HCT116 (cell line): ENCODE results near the gene KCNC2. TPM values are rescaled to one million over a fixed set of nuclear protein-coding genes. Genes with fewer than 3 reads are reported as not detected.
A peak's percentile ranks its signal among the peaks of the same experiment; 100 is the strongest.

Source experiments
- ATAC-seq: fragments of 200-7000 bp; cut with Tn5 transposase; 2 replicates; pipeline ENCODE4 v1.9.1; 2020; ENCODE audit warnings: mild to moderate bottlenecking, moderate library complexity
- BruUV-seq: library from RNA; stranded (reverse); fragments of 400-500 nt; replicated peaks from 2 replicates; lab custom pipeline; 2021; lab: Mats Ljungman, UMichigan
- CTCF ChIA-PET: fragments of 300-600 bp; sonication (Branson Sonifier 250); formaldehyde crosslinking; loops from one replicate; lab custom pipeline; 2021; ENCODE audit warnings: antibody characterized with exemption; lab: Charles Lee
- POLR2A ChIA-PET: fragments of 300-600, 350-600 bp; sonication (Branson Sonifier 250); formaldehyde crosslinking; loops from one replicate; lab custom pipeline; 2021; ENCODE audit warnings: antibody characterized with exemption; lab: Charles Lee
- RAD21 ChIA-PET, 2 experiments: fragments of 300-600 bp; sonication (Branson Sonifier 250); formaldehyde crosslinking; loops; one replicate each; lab custom pipeline; 2023; ENCODE audit warnings: low total read pairs in 2 of 2; ENCODE audit not compliant: uncharacterized antibody in 2 of 2, unreplicated experiment in 2 of 2, low non-redundant PET in 1 of 2; lab: Charles Lee
- DNase-seq: peaks from one replicate; pipeline ENCODE4 v3.0.0-alpha.2; 2010; ENCODE audit warnings: low read depth, low spot score
- H2AFZ ChIP-seq: fragments of 200-600 bp; shearing (Covaris generic), sonication (generic); 2 replicates; pipeline ENCODE4 v1.6.1; 2017; ENCODE audit warnings: low read depth, mixed run types, mixed read lengths, antibody characterized with exemption, low read length; ENCODE audit not compliant: poor library complexity, severe bottlenecking
- H3K27ac ChIP-seq: 2 replicates; pipeline ENCODE4 v1.5.1; 2012; ENCODE audit warnings: low read depth, low read length
- H3K27me3 ChIP-seq: fragments of 200-600 bp; sonication (generic); 2 replicates; pipeline ENCODE4 v1.6.1; 2016; ENCODE audit warnings: mixed run types, low read length, mixed read lengths; ENCODE audit not compliant: insufficient read depth
- H3K36me3 ChIP-seq, 2 experiments: fragments of 200-500 bp in 1 of 2; fragments of 200-600 bp in 1 of 2; sonication (Bioruptor generic) in 1 of 2; sonication (generic) in 1 of 2; 2 replicates each; pipeline versions ENCODE4 v1.5.1 to v1.6.1; 2014 to 2016; ENCODE audit warnings: low read length in 2 of 2, inconsistent platforms in 1 of 2, mixed read lengths in 1 of 2, mixed run types in 1 of 2; ENCODE audit not compliant: insufficient read depth in 2 of 2, control insufficient read depth in 1 of 2
- H3K4me1 ChIP-seq, 2 experiments: fragments of 200-600 bp in 1 of 2; sonication (generic) in 1 of 2; 2 replicates each; pipeline versions ENCODE4 v1.5.1 to v1.6.1; 2012 to 2017; ENCODE audit warnings: low read length in 2 of 2, inconsistent platforms in 1 of 2, mild to moderate bottlenecking in 1 of 2, mixed read lengths in 1 of 2, mixed run types in 1 of 2, moderate library complexity in 1 of 2; ENCODE audit not compliant: insufficient read depth in 2 of 2, control insufficient read depth in 1 of 2
- H3K4me2 ChIP-seq: fragments of 200-600 bp; sonication (generic); 2 replicates; pipeline ENCODE4 v1.6.1; 2017; ENCODE audit warnings: mixed run types, low read length, mixed read lengths
- H3K4me3 ChIP-seq, 2 experiments: fragments of 200-600 bp in 1 of 2; sonication (generic) in 1 of 2; replicated peaks in 1 of 2; 2 replicates each; pipeline ENCODE4 v1.5.1; 2011 to 2016; ENCODE audit warnings: low read length in 2 of 2, control low read depth in 1 of 2, low read depth in 1 of 2, mild to moderate bottlenecking in 1 of 2, mixed read lengths in 1 of 2, mixed run types in 1 of 2
- H3K79me2 ChIP-seq: fragments of 200-600 bp; sonication (generic); 2 replicates; pipeline ENCODE4 v1.6.1; 2017; ENCODE audit warnings: mild to moderate bottlenecking, mixed run types, low read length, moderate library complexity, mixed read lengths; ENCODE audit not compliant: insufficient read depth
- H3K9ac ChIP-seq: fragments of 200-600 bp; sonication (generic); 2 replicates; pipeline ENCODE4 v1.6.1; 2016; ENCODE audit warnings: low read length, mixed read lengths
- H3K9me2 ChIP-seq: fragments of 200-600 bp; sonication (generic), shearing (Covaris generic); 2 replicates; pipeline ENCODE4 v1.6.1; 2017; ENCODE audit warnings: mixed run types, mild to moderate bottlenecking, moderate library complexity; ENCODE audit not compliant: insufficient read depth
- H3K9me3 ChIP-seq, 2 experiments: fragments of 200-500 bp in 1 of 2; fragments of 200-600 bp in 1 of 2; sonication (Bioruptor generic) in 1 of 2; sonication (generic) in 1 of 2; 2 replicates each; pipeline ENCODE4 v1.6.1; 2014 to 2017; ENCODE audit warnings: low read length in 2 of 2, mixed read lengths in 2 of 2, inconsistent platforms in 1 of 2, low read depth in 1 of 2, mild to moderate bottlenecking in 1 of 2, mixed run types in 1 of 2, moderate library complexity in 1 of 2; ENCODE audit not compliant: control insufficient read depth in 1 of 2, insufficient read depth in 1 of 2
- H4K20me1 ChIP-seq: fragments of 200-600 bp; sonication (generic), shearing (Covaris generic); 2 replicates; pipeline ENCODE4 v1.6.1; 2017; ENCODE audit warnings: mixed run types, mild to moderate bottlenecking, moderate library complexity; ENCODE audit not compliant: insufficient read depth
- EGR1 ChIP-seq: IDR thresholded peaks from 2 replicates; pipeline ENCODE4 v1.6.1; 2012; ENCODE audit warnings: low read depth
- EZH2 ChIP-seq: fragments of 200-600 bp; sonication (generic); IDR thresholded peaks from 2 replicates; pipeline ENCODE4 v1.6.1; 2017; ENCODE audit warnings: antibody characterized with exemption, mixed run types
- RAD21 ChIP-seq: IDR thresholded peaks from 2 replicates; pipeline ENCODE4 v1.6.1; 2012; ENCODE audit warnings: low read depth, mild to moderate bottlenecking
- TCF7L2 ChIP-seq: IDR thresholded peaks from 2 replicates; pipeline ENCODE4 v1.7.0; 2011; ENCODE audit warnings: borderline replicate concordance, inconsistent platforms; ENCODE audit not compliant: insufficient read depth, insufficient read length; ENCODE audit errors: extremely low read depth
- YY1 ChIP-seq: IDR thresholded peaks from 2 replicates; pipeline ENCODE4 v1.6.1; 2011; ENCODE audit warnings: low read length, low read depth, moderate library complexity, mild to moderate bottlenecking; ENCODE audit not compliant: insufficient replicate concordance; ENCODE audit errors: extremely low read depth
- ZNF274 ChIP-seq: fragments of 200-500 bp; sonication (Bioruptor generic); IDR thresholded peaks from 2 replicates; pipeline ENCODE4 v1.6.1; 2014; ENCODE audit warnings: mild to moderate bottlenecking, low read depth, low read length, inconsistent platforms
- intact Hi-C: fragments of 100-400 bp; cut with micrococcal nuclease; formaldehyde crosslinking; loops from 2 replicates; pipeline ENCODE4 v1.10.0; 2022
- total RNA-seq: library from RNA; stranded (reverse); gene quantifications from one replicate; pipeline ENCODE4 v1.2.1, GENCODE V29; 2021; ENCODE audit not compliant: unreplicated experiment
- TF ChIP-seq, protein P1 (sequence below), 3 experiments: fragments of 200-600 bp in 1 of 3; sonication (generic) in 1 of 3; IDR thresholded peaks in 2 of 3; conservative IDR thresholded peaks in 1 of 3; 2 replicates each; pipeline ENCODE4 v1.5.1; 2012 to 2017; ENCODE audit warnings: low read depth in 2 of 3, low read length in 2 of 3, antibody characterized with exemption in 1 of 3, borderline replicate concordance in 1 of 3, control low read depth in 1 of 3, mild to moderate bottlenecking in 1 of 3, mixed read lengths in 1 of 3, mixed run types in 1 of 3, moderate library complexity in 1 of 3; ENCODE audit not compliant: insufficient read depth in 1 of 3
- TF ChIP-seq, protein P2 (sequence below): IDR thresholded peaks from 2 replicates; pipeline ENCODE4 v1.6.1; 2011; ENCODE audit warnings: mild to moderate bottlenecking, low read length, moderate library complexity; ENCODE audit not compliant: insufficient replicate concordance; ENCODE audit errors: extremely low read depth
- TF ChIP-seq, protein P3 (sequence below): IDR thresholded peaks from 2 replicates; pipeline ENCODE4 v1.6.1; 2012; ENCODE audit warnings: low read depth

KCNC2 gene
- total RNA-seq, 1 experiment from 2014 or later = not detected

DNA sequence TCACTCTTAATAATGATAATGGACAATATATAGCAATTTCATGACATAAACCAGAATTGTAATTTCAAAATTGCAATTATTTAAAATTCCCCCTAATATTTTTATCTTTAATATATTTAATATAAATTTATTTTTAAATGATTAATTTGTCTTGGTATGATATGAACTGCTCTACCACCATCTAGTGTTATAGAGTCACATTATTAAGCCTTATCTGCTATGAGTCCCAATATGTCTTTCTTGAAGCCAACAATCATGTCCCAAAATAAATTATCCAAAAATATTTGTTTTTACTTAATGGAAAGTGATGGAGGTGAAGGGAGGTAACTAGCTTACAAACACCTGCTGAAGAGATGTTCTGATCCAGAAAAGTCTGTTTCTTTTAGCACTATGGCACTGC, 151.4 kb downstream of the KCNC2 start:
- Histone ChIP-seq H3K27me3 (no peaks in the 10 kb centered on the region), H3K4me1 (no peaks in the 10 kb centered on the region), H2AFZ (no peak overlapping the region), H3K27ac (no peak overlapping the region), H3K9me2 (no peaks in the 10 kb centered on the region), H3K9me3 (no peaks in the 10 kb centered on the region), H3K4me2 (no peak overlapping the region), H3K79me2 (no peaks in the 10 kb centered on the region), H3K9ac (no peak overlapping the region), H4K20me1 (no peaks in the 10 kb centered on the region), H3K36me3 (no peaks in the 10 kb centered on the region), H3K4me3 (no peak overlapping the region)
- intact Hi-C loops = loop anchor here (10.0 kb wide), 1 partner anchor 363 kb away; no protein-coding TSS in a partner anchor
- ChIA-PET CTCF (no interaction called here), RAD21 (no interaction called here), POLR2A (interaction anchor here (0.6 kb wide), 1 partner anchor 290 kb away, joined by 3 read pairs; no protein-coding TSS in a partner anchor)
- TF ChIP-seq RAD21 = peak; percentile 38; the same call in 1 of the 2 replicates
- no peak for TF ChIP-seq EZH2
- TF ChIP-seq, protein P1, sequence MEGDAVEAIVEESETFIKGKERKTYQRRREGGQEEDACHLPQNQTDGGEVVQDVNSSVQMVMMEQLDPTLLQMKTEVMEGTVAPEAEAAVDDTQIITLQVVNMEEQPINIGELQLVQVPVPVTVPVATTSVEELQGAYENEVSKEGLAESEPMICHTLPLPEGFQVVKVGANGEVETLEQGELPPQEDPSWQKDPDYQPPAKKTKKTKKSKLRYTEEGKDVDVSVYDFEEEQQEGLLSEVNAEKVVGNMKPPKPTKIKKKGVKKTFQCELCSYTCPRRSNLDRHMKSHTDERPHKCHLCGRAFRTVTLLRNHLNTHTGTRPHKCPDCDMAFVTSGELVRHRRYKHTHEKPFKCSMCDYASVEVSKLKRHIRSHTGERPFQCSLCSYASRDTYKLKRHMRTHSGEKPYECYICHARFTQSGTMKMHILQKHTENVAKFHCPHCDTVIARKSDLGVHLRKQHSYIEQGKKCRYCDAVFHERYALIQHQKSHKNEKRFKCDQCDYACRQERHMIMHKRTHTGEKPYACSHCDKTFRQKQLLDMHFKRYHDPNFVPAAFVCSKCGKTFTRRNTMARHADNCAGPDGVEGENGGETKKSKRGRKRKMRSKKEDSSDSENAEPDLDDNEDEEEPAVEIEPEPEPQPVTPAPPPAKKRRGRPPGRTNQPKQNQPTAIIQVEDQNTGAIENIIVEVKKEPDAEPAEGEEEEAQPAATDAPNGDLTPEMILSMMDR (IDR thresholded peaks at IDR 0.05 in 2 of 3, conservative IDR thresholded peaks at IDR 0.05 in 1 of 3; ENCODE audit: borderline replicate concordance in 1 of 3, insufficient read depth in 1 of 3, low read depth in 2 of 3, low read length in 2 of 3) = peak in 1 of 3 experiments; percentile 20; a peak in 1 of 6 replicates
- DNase-seq = no peak
- no peak for ATAC-seq
- BruUV-seq = no TSS peak

- no peak overlapping the region for H2AFZ ChIP-seq
- BruUV-seq = no TSS peak
- no peaks in the 10 kb centered on the region for H3K9me3 ChIP-seq
- no peak for ATAC-seq
- no peak for DNase-seq
- CTCF ChIA-PET = no interaction called here
- RAD21 ChIA-PET = no interaction called here
- intact Hi-C loops = no loop called here
- H3K27me3 ChIP-seq = no peaks in the 10 kb centered on the region
- POLR2A ChIA-PET = no interaction called here
- H3K27ac ChIP-seq = no peak overlapping the region
- no peaks in the 10 kb centered on the region for H3K9me2 ChIP-seq
- H3K4me2 ChIP-seq = no peak overlapping the region
- no peaks in the 10 kb centered on the region for H3K79me2 ChIP-seq
- H4K20me1 ChIP-seq = no peaks in the 10 kb centered on the region
- H3K9ac ChIP-seq = no peak overlapping the region
- H3K4me1 ChIP-seq = no peaks in the 10 kb centered on the region
- H3K4me3 ChIP-seq = no peak overlapping the region
- no peaks in the 10 kb centered on the region for H3K36me3 ChIP-seq
- TF ChIP-seq, protein P2, sequence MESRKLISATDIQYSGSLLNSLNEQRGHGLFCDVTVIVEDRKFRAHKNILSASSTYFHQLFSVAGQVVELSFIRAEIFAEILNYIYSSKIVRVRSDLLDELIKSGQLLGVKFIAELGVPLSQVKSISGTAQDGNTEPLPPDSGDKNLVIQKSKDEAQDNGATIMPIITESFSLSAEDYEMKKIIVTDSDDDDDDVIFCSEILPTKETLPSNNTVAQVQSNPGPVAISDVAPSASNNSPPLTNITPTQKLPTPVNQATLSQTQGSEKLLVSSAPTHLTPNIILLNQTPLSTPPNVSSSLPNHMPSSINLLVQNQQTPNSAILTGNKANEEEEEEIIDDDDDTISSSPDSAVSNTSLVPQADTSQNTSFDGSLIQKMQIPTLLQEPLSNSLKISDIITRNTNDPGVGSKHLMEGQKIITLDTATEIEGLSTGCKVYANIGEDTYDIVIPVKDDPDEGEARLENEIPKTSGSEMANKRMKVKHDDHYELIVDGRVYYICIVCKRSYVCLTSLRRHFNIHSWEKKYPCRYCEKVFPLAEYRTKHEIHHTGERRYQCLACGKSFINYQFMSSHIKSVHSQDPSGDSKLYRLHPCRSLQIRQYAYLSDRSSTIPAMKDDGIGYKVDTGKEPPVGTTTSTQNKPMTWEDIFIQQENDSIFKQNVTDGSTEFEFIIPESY = no peak
- TF ChIP-seq, protein P3, sequence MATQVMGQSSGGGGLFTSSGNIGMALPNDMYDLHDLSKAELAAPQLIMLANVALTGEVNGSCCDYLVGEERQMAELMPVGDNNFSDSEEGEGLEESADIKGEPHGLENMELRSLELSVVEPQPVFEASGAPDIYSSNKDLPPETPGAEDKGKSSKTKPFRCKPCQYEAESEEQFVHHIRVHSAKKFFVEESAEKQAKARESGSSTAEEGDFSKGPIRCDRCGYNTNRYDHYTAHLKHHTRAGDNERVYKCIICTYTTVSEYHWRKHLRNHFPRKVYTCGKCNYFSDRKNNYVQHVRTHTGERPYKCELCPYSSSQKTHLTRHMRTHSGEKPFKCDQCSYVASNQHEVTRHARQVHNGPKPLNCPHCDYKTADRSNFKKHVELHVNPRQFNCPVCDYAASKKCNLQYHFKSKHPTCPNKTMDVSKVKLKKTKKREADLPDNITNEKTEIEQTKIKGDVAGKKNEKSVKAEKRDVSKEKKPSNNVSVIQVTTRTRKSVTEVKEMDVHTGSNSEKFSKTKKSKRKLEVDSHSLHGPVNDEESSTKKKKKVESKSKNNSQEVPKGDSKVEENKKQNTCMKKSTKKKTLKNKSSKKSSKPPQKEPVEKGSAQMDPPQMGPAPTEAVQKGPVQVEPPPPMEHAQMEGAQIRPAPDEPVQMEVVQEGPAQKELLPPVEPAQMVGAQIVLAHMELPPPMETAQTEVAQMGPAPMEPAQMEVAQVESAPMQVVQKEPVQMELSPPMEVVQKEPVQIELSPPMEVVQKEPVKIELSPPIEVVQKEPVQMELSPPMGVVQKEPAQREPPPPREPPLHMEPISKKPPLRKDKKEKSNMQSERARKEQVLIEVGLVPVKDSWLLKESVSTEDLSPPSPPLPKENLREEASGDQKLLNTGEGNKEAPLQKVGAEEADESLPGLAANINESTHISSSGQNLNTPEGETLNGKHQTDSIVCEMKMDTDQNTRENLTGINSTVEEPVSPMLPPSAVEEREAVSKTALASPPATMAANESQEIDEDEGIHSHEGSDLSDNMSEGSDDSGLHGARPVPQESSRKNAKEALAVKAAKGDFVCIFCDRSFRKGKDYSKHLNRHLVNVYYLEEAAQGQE = no peak
- no peak for TF ChIP-seq YY1
- no peak for TF ChIP-seq ZNF274
- no peak for TF ChIP-seq EGR1
- TF ChIP-seq TCF7L2 = no peak
Measured at GRCh38 chr12:75048767-75049166, 160.9 kb downstream of the KCNC2 start.
